ENCODE results near the gene C9orf78. TPM values are rescaled to one million over a fixed set of nuclear protein-coding genes. Genes with fewer than 3 reads are reported as not detected.

Gene C9orf78
- total RNA-seq, 1 experiment from 2014 or later: 48.7 TPM

Other genes with a start within 250 kb of the C9orf78 start
- gene C9orf50, start 214.2 kb downstream of the C9orf78 start, total RNA-seq (2014; rRNA removed; shearing (Covaris generic); ENCODE audit: low replicate concordance): not detected in 2 replicates
- gene NTMT1, start 209.1 kb downstream of the C9orf78 start, total RNA-seq (2014; rRNA removed; shearing (Covaris generic); ENCODE audit: low replicate concordance): 82.0 and 99.2 TPM in 2 replicates
- 11.1 and 24.4 TPM in 2 replicates for gene ASB6, start 193.1 kb downstream of the C9orf78 start, total RNA-seq (2014; rRNA removed; shearing (Covaris generic); ENCODE audit: low replicate concordance)
- gene PRRX2, start 169.6 kb downstream of the C9orf78 start, total RNA-seq (2014; rRNA removed; shearing (Covaris generic); ENCODE audit: low replicate concordance): 20.1 and 38.4 TPM in 2 replicates
- gene PTGES, start 82.2 kb downstream of the C9orf78 start, total RNA-seq (2014; rRNA removed; shearing (Covaris generic); ENCODE audit: low replicate concordance): 0.23 TPM in 1 of 2 replicates, not detected in the other
- 31.8 and 43.6 TPM in 2 replicates for gene TOR1B, start 32.1 kb downstream of the C9orf78 start, total RNA-seq (2014; rRNA removed; shearing (Covaris generic); ENCODE audit: low replicate concordance)
- gene TOR1A, start 11.1 kb downstream of the C9orf78 start, total RNA-seq (2014; rRNA removed; shearing (Covaris generic); ENCODE audit: low replicate concordance): 30.1 and 32.1 TPM in 2 replicates
- gene USP20, start 183 bp upstream of the C9orf78 start, total RNA-seq (2014; rRNA removed; shearing (Covaris generic); ENCODE audit: low replicate concordance): 6.2 and 10.2 TPM in 2 replicates
- 18.9 and 28.1 TPM in 2 replicates for gene FNBP1, start 207.9 kb upstream of the C9orf78 start, total RNA-seq (2014; rRNA removed; shearing (Covaris generic); ENCODE audit: low replicate concordance)
- 10.9 and 11.8 TPM in 2 replicates for gene GPR107, start 218.6 kb upstream of the C9orf78 start, total RNA-seq (2014; rRNA removed; shearing (Covaris generic); ENCODE audit: low replicate concordance)